GM23338 (cell line): ENCODE data around the gene KLF9.

Experiments used
- EZH2 ChIP-seq: fragments of 200-600 bp; sonication (generic); IDR thresholded peaks from one replicate; pipeline ENCODE4 v1.8.0; 2017; ENCODE audit warnings: antibody characterized with exemption, mild to moderate bottlenecking, low read depth; ENCODE audit not compliant: unreplicated experiment
- EZH2phosphoT487 ChIP-seq: fragments of 200-600 bp; sonication (generic); IDR thresholded peaks from one replicate; pipeline ENCODE4 v1.8.1; 2018; ENCODE audit warnings: antibody characterized with exemption; ENCODE audit not compliant: unreplicated experiment
- POLR2AphosphoS5 ChIP-seq: IDR thresholded peaks from 2 replicates; pipeline ENCODE4 v1.6.1; 2016; ENCODE audit warnings: antibody characterized with exemption, low read depth
- REST ChIP-seq: IDR thresholded peaks from one replicate; pipeline ENCODE4 v1.6.1; 2018; ENCODE audit warnings: antibody characterized with exemption; ENCODE audit not compliant: unreplicated experiment
- STAT1 ChIP-seq: IDR thresholded peaks from one replicate; pipeline ENCODE4 v1.6.1; 2016; ENCODE audit warnings: antibody characterized with exemption; ENCODE audit not compliant: unreplicated experiment
- ZNF462 ChIP-seq: fragments of 250-450 bp; sonication (Bioruptor Pico); IDR thresholded peaks from 2 replicates; pipeline ENCODE4 v1.5.0; 2020; ENCODE audit warnings: mild to moderate bottlenecking, moderate library complexity
- TF ChIP-seq, protein P1 (sequence below), 2 experiments: fragments of 200-600 bp in 1 of 2; sonication (generic) in 1 of 2; conservative IDR thresholded peaks; 2 replicates each; pipeline versions ENCODE4 v1.5.1 to v1.6.1; 2016 to 2017; ENCODE audit warnings: antibody characterized with exemption in 2 of 2, low read depth in 2 of 2, mild to moderate bottlenecking in 2 of 2, moderate library complexity in 1 of 2

DNA sequence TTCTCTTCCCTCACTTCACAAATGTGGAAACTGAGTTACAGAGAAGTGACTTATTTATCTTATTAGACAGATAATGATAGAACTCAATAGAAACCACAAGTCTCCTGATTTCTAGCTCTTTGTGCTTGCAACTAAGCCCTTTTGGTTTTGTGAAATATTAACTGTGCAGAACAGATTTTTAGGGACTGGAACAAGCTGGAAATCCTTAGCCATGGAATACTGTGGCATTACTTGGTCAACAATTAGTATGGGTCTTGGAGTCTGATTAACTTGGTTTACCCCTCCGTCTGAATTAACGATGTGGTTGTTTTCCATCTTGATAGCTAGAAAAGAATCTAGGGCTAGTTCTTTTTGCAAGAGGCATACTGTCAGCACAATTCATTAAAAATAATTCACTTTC lies 584 bp upstream of the KLF9 start:
- TF ChIP-seq, protein P1, sequence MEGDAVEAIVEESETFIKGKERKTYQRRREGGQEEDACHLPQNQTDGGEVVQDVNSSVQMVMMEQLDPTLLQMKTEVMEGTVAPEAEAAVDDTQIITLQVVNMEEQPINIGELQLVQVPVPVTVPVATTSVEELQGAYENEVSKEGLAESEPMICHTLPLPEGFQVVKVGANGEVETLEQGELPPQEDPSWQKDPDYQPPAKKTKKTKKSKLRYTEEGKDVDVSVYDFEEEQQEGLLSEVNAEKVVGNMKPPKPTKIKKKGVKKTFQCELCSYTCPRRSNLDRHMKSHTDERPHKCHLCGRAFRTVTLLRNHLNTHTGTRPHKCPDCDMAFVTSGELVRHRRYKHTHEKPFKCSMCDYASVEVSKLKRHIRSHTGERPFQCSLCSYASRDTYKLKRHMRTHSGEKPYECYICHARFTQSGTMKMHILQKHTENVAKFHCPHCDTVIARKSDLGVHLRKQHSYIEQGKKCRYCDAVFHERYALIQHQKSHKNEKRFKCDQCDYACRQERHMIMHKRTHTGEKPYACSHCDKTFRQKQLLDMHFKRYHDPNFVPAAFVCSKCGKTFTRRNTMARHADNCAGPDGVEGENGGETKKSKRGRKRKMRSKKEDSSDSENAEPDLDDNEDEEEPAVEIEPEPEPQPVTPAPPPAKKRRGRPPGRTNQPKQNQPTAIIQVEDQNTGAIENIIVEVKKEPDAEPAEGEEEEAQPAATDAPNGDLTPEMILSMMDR (conservative IDR thresholded peaks at IDR 0.05; ENCODE audit: low read depth in 2 of 2), result no peak
- TF ChIP-seq EZH2 (no peak), EZH2phosphoT487 (no peak), REST (no peak), POLR2AphosphoS5 (no peak), ZNF462 (CRISPR knock-in tag) (no peak), STAT1 (no peak)
